Measurements from ENCODE around the gene GOLM1.
A peak's percentile ranks its signal among the peaks of the same experiment; 100 is the strongest.

The GOLM1 gene

DNA sequence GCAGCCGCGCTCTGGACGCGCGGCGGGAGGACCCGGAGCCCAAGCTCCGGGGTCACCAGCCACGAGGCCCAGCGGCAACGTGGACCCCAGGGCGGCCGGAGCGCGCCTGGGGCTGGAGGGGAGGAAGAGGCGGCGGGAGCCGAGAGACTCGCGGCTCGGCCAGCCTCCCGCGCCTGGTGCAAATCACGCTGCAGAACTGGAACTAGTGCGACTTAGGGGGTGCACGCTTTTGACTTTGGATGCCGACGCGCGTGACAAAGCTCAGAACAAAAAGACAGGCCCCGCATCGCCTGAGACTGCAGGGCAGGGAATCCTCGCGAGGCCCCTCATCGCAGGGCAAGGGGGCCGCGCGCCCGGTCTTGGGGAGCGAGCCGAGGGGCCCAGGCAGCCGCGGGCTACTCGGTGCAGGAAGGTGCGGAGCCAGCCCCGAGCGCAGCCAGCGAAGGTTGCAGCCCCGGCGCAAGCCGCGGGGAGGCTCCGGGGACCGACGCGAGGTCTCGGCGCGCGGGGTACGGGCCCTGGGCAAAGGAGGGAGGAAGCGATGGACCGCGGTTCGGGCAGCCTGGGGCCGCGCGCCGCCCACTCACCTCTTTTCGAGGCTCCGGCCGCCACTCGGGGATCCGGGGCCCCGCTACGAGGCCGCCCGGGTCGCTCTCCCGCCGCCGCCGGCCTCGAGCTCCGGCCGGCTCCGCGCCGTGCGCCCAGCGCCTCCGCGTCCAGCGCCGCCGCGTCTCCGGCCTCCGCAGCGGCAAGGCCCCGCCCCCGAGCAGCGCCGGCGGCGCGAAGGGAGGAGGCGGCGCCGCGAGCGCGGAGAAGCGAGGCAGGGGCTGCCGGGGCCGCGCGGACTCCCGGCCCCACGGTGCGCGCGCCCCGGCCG lies at the start of gene GOLM1:
Gene GOLM1 (minus strand): TSS at position 735 of the 877 bp plus-strand sequence. CDS start 20,238 bp downstream, outside the sequence.
- peak; percentile 74 for DNase-seq (ENCODE audit: low read depth)

GRCh38 chr9:86146671-86147070 lies 47.3 kb upstream of the GOLM1 start:
- peak; percentile 67 for DNase-seq (ENCODE audit: low read depth)

DNA sequence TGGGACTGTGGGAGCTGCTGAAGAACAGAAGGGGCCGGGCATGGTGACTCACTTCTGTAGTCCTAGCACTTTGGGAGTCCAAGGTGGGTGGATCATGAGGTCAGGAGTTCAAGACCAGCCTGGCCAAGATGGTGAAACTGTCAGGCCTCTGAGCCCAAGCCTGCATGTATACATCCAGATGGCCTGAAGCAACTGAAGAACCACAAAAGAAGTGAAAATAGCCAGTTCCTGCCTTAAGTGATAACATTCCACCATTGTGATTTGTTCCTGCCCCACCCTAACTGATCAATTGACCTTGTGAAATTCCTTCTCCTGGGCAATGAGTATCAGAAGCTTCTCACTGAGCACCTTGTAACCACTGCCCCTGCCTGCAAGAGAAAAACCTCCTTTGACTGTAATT lies 46.6 kb upstream of the GOLM1 start:
- DNase-seq (ENCODE audit: low read depth): peak; percentile 7

- DNase-seq (ENCODE audit: low read depth): no peak
Observed at GRCh38 chr9:86142973-86143372, 43.6 kb upstream of the GOLM1 start.

DNA sequence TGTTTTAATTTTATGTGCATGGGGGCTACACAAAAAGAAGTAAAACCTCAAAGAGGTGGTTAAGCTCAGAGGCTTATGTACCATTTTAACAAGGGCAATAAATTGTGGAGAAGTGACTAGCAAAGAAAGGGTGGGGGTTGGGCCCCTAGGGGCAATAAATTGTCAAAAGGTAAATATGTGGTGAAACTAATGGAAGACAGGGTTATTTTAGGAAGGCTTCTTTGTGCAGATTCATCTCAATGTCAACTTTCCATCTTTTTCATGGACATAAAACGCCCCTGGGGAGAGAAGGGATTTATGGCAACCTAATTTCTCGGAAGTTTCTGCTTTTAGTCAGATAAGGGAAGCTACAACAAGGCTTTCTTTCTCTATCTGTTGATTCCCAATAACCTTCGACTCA lies 42.5 kb upstream of the GOLM1 start:
- DNase-seq (ENCODE audit: low read depth): no peak

DNA sequence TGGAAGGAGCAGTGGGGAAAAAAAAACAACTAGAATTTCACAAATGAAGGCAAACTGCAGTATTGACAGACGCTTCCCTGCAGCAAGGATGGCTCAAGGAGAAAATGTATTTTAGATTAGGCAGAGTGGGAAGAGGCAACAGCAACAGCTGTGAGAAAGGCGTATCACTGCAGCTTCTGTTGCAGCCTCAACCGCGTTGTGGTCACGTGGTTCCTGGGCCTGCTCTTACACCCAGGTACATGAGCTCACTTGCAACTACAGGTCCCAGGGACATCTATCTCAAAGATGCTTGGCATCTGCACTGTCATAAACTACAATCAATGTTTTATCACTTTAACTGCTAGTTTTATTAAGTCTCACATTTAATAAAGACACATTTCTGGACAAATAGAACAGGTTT lies 36.0 kb upstream of the GOLM1 start:
- DNase-seq (ENCODE audit: low read depth): no peak

GRCh38 chr9:86134361-86134760 lies 35.0 kb upstream of the GOLM1 start:
- DNase-seq (ENCODE audit: low read depth): no peak

GRCh38 chr9:86128235-86128822 lies 29.0 kb upstream of the GOLM1 start:
- no peak for DNase-seq (ENCODE audit: low read depth)

GRCh38 chr9:86126998-86127972 lies 27.9 kb upstream of the GOLM1 start:
- peak; percentile 91 for DNase-seq (ENCODE audit: low read depth)

DNA sequence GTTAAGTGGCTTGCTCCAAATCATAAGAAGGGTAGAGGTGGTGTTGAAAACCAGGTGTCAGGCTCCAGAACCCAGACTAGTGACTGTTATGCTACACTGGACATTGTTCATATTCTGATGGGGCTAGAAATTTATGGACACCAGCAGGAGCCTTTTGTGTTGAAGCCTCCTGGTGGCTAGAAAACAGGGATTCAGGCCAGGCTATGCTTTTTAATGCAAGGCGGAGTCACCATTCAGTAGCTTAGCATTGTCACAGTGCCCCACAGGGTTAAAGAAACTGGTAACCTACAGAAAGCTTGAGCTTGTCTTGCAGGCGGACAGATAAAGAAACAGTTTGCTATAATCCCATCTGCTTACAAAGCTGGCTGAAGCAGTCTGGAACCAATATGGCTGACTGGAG lies 23.0 kb upstream of the GOLM1 start:
- peak; percentile 34 for DNase-seq (ENCODE audit: low read depth)

DNA sequence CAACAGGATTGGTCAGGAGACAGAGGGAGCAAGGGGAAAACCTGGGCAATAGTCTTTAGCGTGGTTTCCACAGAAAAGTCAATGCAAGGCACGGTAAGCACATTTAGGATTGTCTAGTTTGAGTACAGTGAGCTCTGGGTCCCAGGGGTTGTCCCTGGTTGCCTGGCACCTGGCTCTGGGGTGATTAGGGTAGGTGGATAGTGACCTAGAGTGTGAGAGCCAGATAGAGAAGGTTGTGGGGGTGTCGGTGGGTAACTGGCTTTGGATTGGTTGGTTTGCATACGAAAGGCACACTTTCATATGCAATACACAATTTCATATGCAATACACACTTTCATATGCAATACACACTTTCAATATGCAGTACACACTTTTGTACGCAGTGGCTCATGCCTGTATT lies 20.1 kb upstream of the GOLM1 start:
- no peak for DNase-seq (ENCODE audit: low read depth)

DNA sequence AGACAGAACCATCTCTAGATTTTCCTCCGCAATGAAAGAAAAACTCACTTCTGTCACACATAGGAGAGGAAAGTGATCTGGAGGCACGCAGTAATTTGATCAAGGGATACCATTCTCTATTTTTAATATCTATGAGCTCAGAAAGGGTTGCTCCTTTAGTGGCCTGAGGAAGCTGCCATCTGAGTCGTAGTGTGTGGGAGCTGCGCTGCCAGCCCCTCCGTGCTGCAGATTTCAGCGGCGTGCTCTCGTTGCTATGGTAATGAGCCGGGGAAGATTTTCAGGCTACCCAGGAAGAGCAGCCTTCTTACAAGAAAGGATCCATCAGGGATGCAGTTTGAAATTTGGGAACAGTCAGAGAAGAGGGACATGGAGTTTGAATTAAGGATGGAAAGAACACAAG lies 17.1 kb upstream of the GOLM1 start:
- DNase-seq (ENCODE audit: low read depth): no peak

- DNase-seq (ENCODE audit: low read depth): no peak
Observed at GRCh38 chr9:86115886-86116285, 16.5 kb upstream of the GOLM1 start.

GRCh38 chr9:86112057-86112456 lies 12.7 kb upstream of the GOLM1 start:
- no peak for DNase-seq (ENCODE audit: low read depth)

DNA sequence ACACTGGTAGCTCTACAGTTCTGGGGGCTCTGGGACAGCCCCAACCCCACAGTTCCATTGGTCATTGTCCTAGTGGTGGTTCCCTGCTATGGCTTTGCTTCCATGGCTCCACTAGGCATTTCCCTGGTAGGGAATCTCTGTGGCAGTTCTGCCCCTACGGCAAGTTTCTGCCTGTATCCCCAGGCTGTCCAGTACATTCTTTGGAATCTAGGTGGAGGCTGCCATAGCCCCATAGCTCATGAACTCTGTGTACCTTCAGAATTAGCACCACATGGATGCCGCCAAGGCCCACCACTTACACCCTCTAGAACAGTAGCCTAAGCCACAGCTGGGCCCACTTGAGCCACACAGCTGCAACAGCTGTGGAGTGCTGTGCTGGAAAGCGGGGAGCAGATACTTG lies 3.3 kb upstream of the GOLM1 start:
- DNase-seq (ENCODE audit: low read depth): no peak

DNA sequence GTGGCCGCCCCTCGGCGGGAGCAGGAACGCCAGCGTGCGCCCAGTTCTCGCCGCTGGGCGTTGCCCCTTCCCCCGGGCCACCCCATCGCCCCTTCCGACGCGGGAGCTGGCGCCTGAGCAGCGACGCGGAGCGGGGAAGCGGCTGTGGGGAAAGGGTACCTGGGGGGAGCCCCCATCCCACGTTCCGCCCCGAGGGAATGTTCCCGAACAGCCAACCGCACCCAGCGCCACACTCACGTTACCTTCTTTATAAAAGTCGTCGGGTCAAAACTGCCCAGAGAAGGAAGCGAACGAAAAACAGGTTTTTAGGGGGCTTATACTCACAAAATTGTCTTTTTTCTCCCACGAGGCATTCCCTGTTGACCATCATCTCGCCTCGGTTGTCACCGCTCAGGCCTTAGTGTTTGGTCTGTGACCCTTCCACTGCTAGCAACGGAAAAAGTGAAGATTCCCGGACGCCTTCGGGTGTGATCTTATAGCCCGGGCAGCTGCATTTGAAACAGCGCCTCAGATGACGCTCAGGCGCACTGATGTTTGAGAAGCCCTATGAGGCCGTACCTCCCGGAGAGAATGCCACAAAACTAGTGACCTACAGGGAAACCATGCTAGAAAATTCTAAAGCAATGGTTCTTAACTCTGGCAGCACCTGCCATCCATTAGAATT lies 475 bp upstream of the GOLM1 start:
- DNase-seq (ENCODE audit: low read depth): peak; percentile 67

GRCh38 chr9:86097510-86098224 lies 1.7 kb downstream of the GOLM1 start:
- DNase-seq (ENCODE audit: low read depth): peak; percentile 4

- peak; percentile 62 for DNase-seq (ENCODE audit: low read depth)
Observed at GRCh38 chr9:86096386-86096785, 3.0 kb downstream of the GOLM1 start.

- DNase-seq (ENCODE audit: low read depth): no peak
Observed at GRCh38 chr9:86093788-86094555, 5.4 kb downstream of the GOLM1 start.

- no peak for DNase-seq (ENCODE audit: low read depth)
Observed at GRCh38 chr9:86091477-86091876, 7.9 kb downstream of the GOLM1 start.
